Measurements from ENCODE around the gene PPP1R27. TPM values are rescaled to one million over a fixed set of nuclear protein-coding genes. Genes with fewer than 3 reads are reported as not detected.
A peak's percentile ranks its signal among the peaks of the same experiment; 100 is the strongest.

Gene PPP1R27
- total and polyA plus RNA-seq, 9 donors, result 0.22 TPM; not detected in 8

DNA sequence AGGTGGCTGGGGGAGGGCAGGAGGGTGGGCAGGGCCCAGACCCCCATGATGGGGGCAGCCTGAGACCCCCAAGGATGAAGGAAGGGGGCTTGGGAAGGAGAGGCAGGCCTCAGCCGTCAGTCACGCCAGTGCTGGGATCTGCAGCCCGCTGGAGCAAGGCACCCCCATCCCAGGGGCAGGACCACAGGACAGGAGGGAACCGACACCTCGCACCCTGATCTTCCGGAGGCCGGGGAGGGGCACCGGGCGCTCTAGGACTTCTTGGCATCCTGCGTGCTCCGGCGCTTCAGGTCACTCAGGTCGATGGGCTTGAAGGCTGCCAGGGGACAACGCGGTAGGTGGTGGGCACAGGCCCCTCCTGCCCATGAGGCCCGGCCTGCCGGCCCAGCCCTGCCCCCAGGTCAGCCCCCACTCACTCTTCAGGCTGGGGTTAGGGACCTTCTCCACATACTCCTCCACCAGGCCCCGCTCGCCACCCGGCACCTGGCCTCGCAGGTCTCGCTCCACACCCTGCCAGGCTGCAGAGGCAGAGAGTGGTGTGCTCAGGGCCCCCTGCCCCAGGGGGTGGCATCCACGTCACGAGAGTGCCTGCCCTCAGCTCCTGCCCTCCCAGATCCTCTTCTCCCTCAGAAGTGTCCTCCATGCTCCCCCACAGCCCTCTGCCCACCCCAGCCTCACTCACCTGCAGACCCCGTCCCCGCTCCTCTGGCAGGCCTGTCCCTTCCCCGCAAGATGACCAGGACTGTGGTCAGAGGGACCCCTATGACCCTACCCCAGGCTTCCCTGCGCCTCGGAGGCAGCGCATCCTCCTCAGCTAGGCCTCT is 11.6 kb downstream of the PPP1R27 start:
- Histone ChIP-seq H3K27me3 (no peaks in the 10 kb centered on the region), H3K9me3 (no peaks in the 10 kb centered on the region), H3K4me1 (ENCODE audit: insufficient read depth) (peaks cover 6% of the 10 kb centered on the region), H3K36me3 (no peaks in the 10 kb centered on the region), H3K27ac (no peak overlapping the region), H3K4me3 (no peak overlapping the region)
- TF ChIP-seq, protein P1, sequence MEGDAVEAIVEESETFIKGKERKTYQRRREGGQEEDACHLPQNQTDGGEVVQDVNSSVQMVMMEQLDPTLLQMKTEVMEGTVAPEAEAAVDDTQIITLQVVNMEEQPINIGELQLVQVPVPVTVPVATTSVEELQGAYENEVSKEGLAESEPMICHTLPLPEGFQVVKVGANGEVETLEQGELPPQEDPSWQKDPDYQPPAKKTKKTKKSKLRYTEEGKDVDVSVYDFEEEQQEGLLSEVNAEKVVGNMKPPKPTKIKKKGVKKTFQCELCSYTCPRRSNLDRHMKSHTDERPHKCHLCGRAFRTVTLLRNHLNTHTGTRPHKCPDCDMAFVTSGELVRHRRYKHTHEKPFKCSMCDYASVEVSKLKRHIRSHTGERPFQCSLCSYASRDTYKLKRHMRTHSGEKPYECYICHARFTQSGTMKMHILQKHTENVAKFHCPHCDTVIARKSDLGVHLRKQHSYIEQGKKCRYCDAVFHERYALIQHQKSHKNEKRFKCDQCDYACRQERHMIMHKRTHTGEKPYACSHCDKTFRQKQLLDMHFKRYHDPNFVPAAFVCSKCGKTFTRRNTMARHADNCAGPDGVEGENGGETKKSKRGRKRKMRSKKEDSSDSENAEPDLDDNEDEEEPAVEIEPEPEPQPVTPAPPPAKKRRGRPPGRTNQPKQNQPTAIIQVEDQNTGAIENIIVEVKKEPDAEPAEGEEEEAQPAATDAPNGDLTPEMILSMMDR (IDR thresholded peaks at IDR 0.05), result no peak
- TF ChIP-seq EP300 (IDR thresholded peaks at IDR 0.05), result no peak
- no peak for TF ChIP-seq POLR2A (IDR thresholded peaks at IDR 0.05)
- no peak for DNase-seq
- WGBS, 3 donors, result 85 to 89% (median 88%) methylated on average over 24 to 30 of the region's 30 CpGs
- intact Hi-C loops (cut with DNase I), result no loop called here

DNA sequence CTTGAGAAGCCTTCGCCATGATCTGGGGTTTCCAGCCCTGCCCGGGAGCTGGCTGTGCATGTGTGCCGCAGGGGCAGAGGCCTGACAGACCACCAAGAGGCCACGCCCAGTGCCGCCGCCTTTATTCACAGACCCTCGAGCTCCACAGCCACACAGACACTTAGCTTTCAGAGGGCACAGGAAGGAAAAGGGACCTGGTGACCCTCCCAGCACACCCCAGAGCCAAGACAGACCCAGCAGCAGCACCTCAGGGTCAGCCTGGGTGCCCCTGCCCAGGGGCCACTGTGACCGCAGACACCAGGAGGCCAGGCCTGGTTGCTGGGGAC is 12.6 kb downstream of the PPP1R27 start:
- no peaks in the 10 kb centered on the region for H3K9me3 ChIP-seq
- H3K27me3 ChIP-seq, result no peaks in the 10 kb centered on the region
- H3K4me3 ChIP-seq, result no peak overlapping the region
- 88 to 89% (median 88%) methylated on average over 8 of the region's 8 CpGs for whole genome bisulfite sequencing, 3 donors
- no peaks in the 10 kb centered on the region for H3K36me3 ChIP-seq
- TF ChIP-seq POLR2A (IDR thresholded peaks at IDR 0.05) (no peak), EP300 (IDR thresholded peaks at IDR 0.05) (no peak)
- TF ChIP-seq, protein P1 (IDR thresholded peaks at IDR 0.05), result no peak
- H3K27ac ChIP-seq, result peak overlapping the region in 1 of 2 donors; percentile 46
- H3K4me1 ChIP-seq (ENCODE audit: insufficient read depth), result peaks cover 6% of the 10 kb centered on the region
- no peak for DNase-seq
- intact Hi-C loops (cut with DNase I), result no loop called here

DNA sequence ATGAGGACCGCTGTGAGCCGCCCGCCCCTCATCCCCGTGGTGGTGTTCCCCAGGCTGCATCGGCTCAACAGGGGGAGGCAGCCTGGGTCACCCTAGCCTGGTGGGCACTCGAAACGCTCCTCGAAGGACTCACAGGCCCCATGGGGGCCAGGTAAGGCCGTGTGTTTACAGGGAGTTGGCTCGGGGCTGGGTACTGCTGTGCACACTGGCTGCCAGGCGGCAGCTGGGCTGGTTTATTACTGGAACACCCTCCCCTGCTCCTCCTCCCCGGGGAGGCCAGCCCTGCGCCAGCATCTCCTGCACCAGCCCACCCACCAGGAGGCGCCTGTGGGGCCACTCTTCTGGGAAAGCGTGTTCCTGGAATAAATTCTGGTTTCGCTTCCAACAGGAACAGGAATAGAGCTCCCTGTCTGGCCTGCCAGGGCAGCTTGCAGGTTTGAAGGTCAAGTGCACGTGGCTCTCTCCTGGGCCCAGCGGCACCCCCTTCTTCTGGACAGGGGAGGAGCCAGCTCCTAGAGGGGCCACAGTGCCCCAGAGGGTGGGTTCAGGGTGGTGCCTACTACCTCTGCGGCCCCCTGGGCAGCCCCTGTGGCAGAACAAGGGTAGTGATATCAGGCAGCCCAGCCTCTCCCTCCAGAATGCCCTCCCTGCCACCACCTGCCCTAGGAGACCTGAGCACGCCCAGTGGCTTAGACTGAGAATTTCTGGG is 13.1 kb downstream of the PPP1R27 start:
- TF ChIP-seq EP300 (IDR thresholded peaks at IDR 0.05) (no peak), POLR2A (IDR thresholded peaks at IDR 0.05) (no peak)
- TF ChIP-seq, protein P1 (IDR thresholded peaks at IDR 0.05), result no peak
- Histone ChIP-seq H3K4me3 (no peak overlapping the region), H3K27ac (peak overlapping the region in 1 of 2 donors; percentile 46), H3K9me3 (no peaks in the 10 kb centered on the region), H3K4me1 (ENCODE audit: insufficient read depth) (peaks cover 6% of the 10 kb centered on the region), H3K36me3 (no peaks in the 10 kb centered on the region), H3K27me3 (no peaks in the 10 kb centered on the region)
- 41 to 47% (median 44%) methylated on average over 19 to 20 of the region's 20 CpGs for WGBS, 3 donors
- peak; percentile 58 to 82 (median 68) for DNase-seq
- intact Hi-C loops (cut with DNase I), result no loop called here

DNA sequence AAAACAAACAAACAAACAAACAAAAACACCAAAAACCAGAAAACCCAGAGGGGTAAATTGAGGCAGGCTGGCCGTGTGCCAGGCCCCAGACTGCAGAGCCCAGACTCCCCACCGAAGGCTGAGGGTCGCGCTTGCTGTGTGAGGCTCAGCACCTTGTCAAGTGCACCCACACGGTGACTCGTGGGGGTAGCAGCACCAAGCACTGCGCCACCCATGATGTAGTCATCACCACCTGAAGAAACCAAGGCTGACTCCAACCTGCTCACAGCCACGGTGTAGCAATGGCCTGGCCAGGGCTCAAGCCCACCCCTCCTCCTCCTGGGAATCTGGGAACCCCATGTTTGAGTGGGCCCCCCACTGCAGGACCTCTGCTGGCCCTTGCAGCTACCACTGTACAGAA is 13.7 kb downstream of the PPP1R27 start:
- Histone ChIP-seq H3K9me3 (no peaks in the 10 kb centered on the region), H3K4me3 (no peak overlapping the region), H3K27ac (no peak overlapping the region), H3K4me1 (ENCODE audit: insufficient read depth) (peaks cover 6% of the 10 kb centered on the region), H3K27me3 (no peaks in the 10 kb centered on the region), H3K36me3 (no peaks in the 10 kb centered on the region)
- 74 to 86% (median 82%) methylated on average over 8 of the region's 8 CpGs for WGBS, 3 donors
- intact Hi-C loops (cut with DNase I), result no loop called here
- TF ChIP-seq EP300 (IDR thresholded peaks at IDR 0.05) (no peak), POLR2A (IDR thresholded peaks at IDR 0.05) (no peak)
- TF ChIP-seq, protein P1 (IDR thresholded peaks at IDR 0.05), result no peak
- no peak for DNase-seq

Measured in ovary (tissue), 9 donors.